ENCODE results near the gene CCDC33. TPM values are rescaled to one million over a fixed set of nuclear protein-coding genes. Genes with fewer than 3 reads are reported as not detected.

Gene CCDC33
- total and polyA plus RNA-seq, 2 donors (not counting 1 experiment from before 2014, with no cell fraction given): not detected

GRCh38 chr15:74337607-74338211, 101.6 kb downstream of the CCDC33 start:
- Histone ChIP-seq H3K27ac (ENCODE audit: low read length in 2 of 2) (no peak overlapping the region), H4K20me1 (ENCODE audit: control insufficient read depth, insufficient read depth, low read length, poor library complexity, severe bottlenecking) (no peaks in the 10 kb centered on the region), H3K4me2 (replicated peaks; ENCODE audit: low read depth, low read length, poor library complexity, severe bottlenecking) (no peak overlapping the region), H3K79me2 (ENCODE audit: control insufficient read depth, insufficient read depth, low read length) (no peaks in the 10 kb centered on the region), H3K27me3 (replicated peaks in 1 of 4; ENCODE audit: control extremely low read depth in 1 of 4, control insufficient read depth in 3 of 4, insufficient read depth in 4 of 4, low read length in 3 of 4) (no peaks in the 10 kb centered on the region), H3K36me3 (replicated peaks in 1 of 2; ENCODE audit: control extremely low read depth in 1 of 2, control insufficient read depth in 1 of 2, extremely low read depth in 1 of 2, insufficient read depth in 2 of 2, low read length in 1 of 2) (no peaks in the 10 kb centered on the region), H3K9ac (ENCODE audit: low read length) (no peak overlapping the region), H3K9me3 (ENCODE audit: control extremely low read depth in 1 of 3, control insufficient read depth in 2 of 3, insufficient read depth in 1 of 3, low read length in 2 of 3) (peaks cover 0 to 4% (median 0%) of the 10 kb centered on the region in 3 donors), H3K4me1 (ENCODE audit: control insufficient read depth in 2 of 2, insufficient read depth in 2 of 2, low read length in 2 of 2) (no peaks in the 10 kb centered on the region), H2AFZ (ENCODE audit: insufficient read depth, low read depth, low read length, poor library complexity, severe bottlenecking) (no peak overlapping the region), H3K4me3 (ENCODE audit: control extremely low read depth in 1 of 5, extremely low read depth in 1 of 5, insufficient read depth in 1 of 5, low read depth in 2 of 5, low read length in 4 of 5) (no peak overlapping the region)
- POLR2A ChIA-PET: no interaction called here
- TF ChIP-seq, protein P1, sequence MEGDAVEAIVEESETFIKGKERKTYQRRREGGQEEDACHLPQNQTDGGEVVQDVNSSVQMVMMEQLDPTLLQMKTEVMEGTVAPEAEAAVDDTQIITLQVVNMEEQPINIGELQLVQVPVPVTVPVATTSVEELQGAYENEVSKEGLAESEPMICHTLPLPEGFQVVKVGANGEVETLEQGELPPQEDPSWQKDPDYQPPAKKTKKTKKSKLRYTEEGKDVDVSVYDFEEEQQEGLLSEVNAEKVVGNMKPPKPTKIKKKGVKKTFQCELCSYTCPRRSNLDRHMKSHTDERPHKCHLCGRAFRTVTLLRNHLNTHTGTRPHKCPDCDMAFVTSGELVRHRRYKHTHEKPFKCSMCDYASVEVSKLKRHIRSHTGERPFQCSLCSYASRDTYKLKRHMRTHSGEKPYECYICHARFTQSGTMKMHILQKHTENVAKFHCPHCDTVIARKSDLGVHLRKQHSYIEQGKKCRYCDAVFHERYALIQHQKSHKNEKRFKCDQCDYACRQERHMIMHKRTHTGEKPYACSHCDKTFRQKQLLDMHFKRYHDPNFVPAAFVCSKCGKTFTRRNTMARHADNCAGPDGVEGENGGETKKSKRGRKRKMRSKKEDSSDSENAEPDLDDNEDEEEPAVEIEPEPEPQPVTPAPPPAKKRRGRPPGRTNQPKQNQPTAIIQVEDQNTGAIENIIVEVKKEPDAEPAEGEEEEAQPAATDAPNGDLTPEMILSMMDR (IDR thresholded peaks at IDR 0.05): no peak
- 88% methylated on average over 4 of the region's 4 CpGs for WGBS (ENCODE audit: insufficient coverage)
- peaks cover 13% of the 10 kb centered on the region for H3K27me3 Mint-ChIP-seq
- DNase-seq (no peak), ATAC-seq (ENCODE audit: low read depth) (no peak)
- intact Hi-C loops (cut with micrococcal nuclease): no loop called here
- no peaks in the 10 kb centered on the region for H3K4me1 Mint-ChIP-seq
- no peak overlapping the region for H3K27ac Mint-ChIP-seq
- H3K9me3 Mint-ChIP-seq (ENCODE audit: insufficient read depth): no peaks in the 10 kb centered on the region
- H3K4me3 Mint-ChIP-seq: no peak overlapping the region
- CTCF ChIA-PET: no interaction called here

GRCh38 chr15:74338676-74339075, 102.5 kb downstream of the CCDC33 start:
- no peaks in the 10 kb centered on the region for H4K20me1 ChIP-seq (ENCODE audit: control insufficient read depth, insufficient read depth, low read length, poor library complexity, severe bottlenecking)
- no peaks in the 10 kb centered on the region for H3K79me2 ChIP-seq (ENCODE audit: control insufficient read depth, insufficient read depth, low read length)
- Mint-ChIP-seq H3K27me3 (peaks cover 16% of the 10 kb centered on the region), H3K9me3 (ENCODE audit: insufficient read depth) (no peaks in the 10 kb centered on the region), H3K4me3 (no peak overlapping the region), H3K27ac (no peak overlapping the region), H3K4me1 (no peaks in the 10 kb centered on the region)
- 98% methylated on average over 5 of the region's 5 CpGs for WGBS (ENCODE audit: insufficient coverage)
- no peaks in the 10 kb centered on the region for H3K4me1 ChIP-seq (ENCODE audit: control insufficient read depth in 2 of 2, insufficient read depth in 2 of 2, low read length in 2 of 2)
- ATAC-seq (ENCODE audit: low read depth) (no peak), DNase-seq (no peak)
- H3K36me3 ChIP-seq (replicated peaks in 1 of 2; ENCODE audit: control extremely low read depth in 1 of 2, control insufficient read depth in 1 of 2, extremely low read depth in 1 of 2, insufficient read depth in 2 of 2, low read length in 1 of 2): no peaks in the 10 kb centered on the region
- TF ChIP-seq, protein P1 (IDR thresholded peaks at IDR 0.05): no peak
- TF ChIP-seq EZH2 (IDR thresholded peaks at IDR 0.05; ENCODE audit: borderline replicate concordance, insufficient read depth, low read depth, low read length, poor library complexity, severe bottlenecking): no peak
- CTCF ChIA-PET: no interaction called here
- H3K9me3 ChIP-seq (ENCODE audit: control extremely low read depth in 1 of 3, control insufficient read depth in 2 of 3, insufficient read depth in 1 of 3, low read length in 2 of 3): peaks cover 0 to 4% (median 0%) of the 10 kb centered on the region in 3 donors
- no peak overlapping the region for H2AFZ ChIP-seq (ENCODE audit: insufficient read depth, low read depth, low read length, poor library complexity, severe bottlenecking)
- H3K4me3 ChIP-seq (ENCODE audit: control extremely low read depth in 1 of 5, extremely low read depth in 1 of 5, insufficient read depth in 1 of 5, low read depth in 2 of 5, low read length in 4 of 5): no peak overlapping the region
- intact Hi-C loops (cut with micrococcal nuclease): no loop called here
- no peak overlapping the region for H3K9ac ChIP-seq (ENCODE audit: low read length)
- POLR2A ChIA-PET: no interaction called here
- no peaks in the 10 kb centered on the region for H3K27me3 ChIP-seq (replicated peaks in 1 of 4; ENCODE audit: control extremely low read depth in 1 of 4, control insufficient read depth in 3 of 4, insufficient read depth in 4 of 4, low read length in 3 of 4)
- no peak overlapping the region for H3K4me2 ChIP-seq (replicated peaks; ENCODE audit: low read depth, low read length, poor library complexity, severe bottlenecking)
- H3K27ac ChIP-seq (ENCODE audit: low read length in 2 of 2): no peak overlapping the region
